ENCODE results near the gene CSF1R.

The CSF1R gene

GRCh38 chr5:150073086-150073625, 13.2 kb downstream of the CSF1R start:
- no peak for DNase-seq (ENCODE audit: low read depth, low spot score)
- ChIA-PET POLR2A (no interaction called here), CTCF (no interaction called here)
- H3K4me3 ChIP-seq (ENCODE audit: low read depth, low read length), result no peak overlapping the region
- no peak for TF ChIP-seq CTCF (IDR thresholded peaks at IDR 0.05; ENCODE audit: insufficient read depth, low read length, missing control alignments)

GRCh38 chr5:150070821-150071220, 15.5 kb downstream of the CSF1R start:
- no peak for DNase-seq (ENCODE audit: low read depth, low spot score)
- POLR2A ChIA-PET, result no interaction called here
- H3K4me3 ChIP-seq (ENCODE audit: low read depth, low read length), result no peak overlapping the region
- CTCF ChIA-PET, result no interaction called here
- no peak for TF ChIP-seq CTCF (IDR thresholded peaks at IDR 0.05; ENCODE audit: insufficient read depth, low read length, missing control alignments)

GRCh38 chr5:150069672-150070627, 16.4 kb downstream of the CSF1R start:
- no peak for TF ChIP-seq CTCF (IDR thresholded peaks at IDR 0.05; ENCODE audit: insufficient read depth, low read length, missing control alignments)
- no peak for DNase-seq (ENCODE audit: low read depth, low spot score)
- H3K4me3 ChIP-seq (ENCODE audit: low read depth, low read length), result no peak overlapping the region
- ChIA-PET CTCF (no interaction called here), POLR2A (interaction anchor here (0.6 kb wide), 1 partner anchor 70 kb away, joined by 3 read pairs; the partner anchor contains the start of genes HMGXB3 and TIGD6)

GRCh38 chr5:150068961-150069645, 17.3 kb downstream of the CSF1R start:
- DNase-seq (ENCODE audit: low read depth, low spot score), result no peak
- TF ChIP-seq CTCF (IDR thresholded peaks at IDR 0.05; ENCODE audit: insufficient read depth, low read length, missing control alignments), result no peak
- ChIA-PET POLR2A (no interaction called here), CTCF (no interaction called here)
- H3K4me3 ChIP-seq (ENCODE audit: low read depth, low read length), result no peak overlapping the region

GRCh38 chr5:150068472-150068871, 17.9 kb downstream of the CSF1R start:
- no peak for TF ChIP-seq CTCF (IDR thresholded peaks at IDR 0.05; ENCODE audit: insufficient read depth, low read length, missing control alignments)
- CTCF ChIA-PET, result no interaction called here
- POLR2A ChIA-PET, result no interaction called here
- H3K4me3 ChIP-seq (ENCODE audit: low read depth, low read length), result no peak overlapping the region
- no peak for DNase-seq (ENCODE audit: low read depth, low spot score)

- no peak for DNase-seq (ENCODE audit: low read depth, low spot score)
- no peak overlapping the region for H3K4me3 ChIP-seq (ENCODE audit: low read depth, low read length)
- CTCF ChIA-PET, result no interaction called here
- TF ChIP-seq CTCF (IDR thresholded peaks at IDR 0.05; ENCODE audit: insufficient read depth, low read length, missing control alignments), result no peak
- POLR2A ChIA-PET, result no interaction called here
These were observed 18.3 kb downstream of the CSF1R start for GRCh38 chr5:150068071-150068470.

Measured in AG04449 (cell line).